PC-9 (cell line): Measurements from ENCODE around the gene CC2D1B. TPM values are rescaled to one million over a fixed set of nuclear protein-coding genes. Genes with fewer than 3 reads are reported as not detected.

Experiments
- BruUV-seq: library from RNA; stranded (reverse); fragments of 400-500 nt; replicated peaks from 2 replicates; lab custom pipeline; 2021; lab: Mats Ljungman, UMichigan
- CTCF ChIA-PET: fragments of 300-600 bp; sonication (Branson Sonifier 250); formaldehyde crosslinking; loops from one replicate; lab custom pipeline; 2022; ENCODE audit warnings: antibody characterized with exemption; lab: Charles Lee
- POLR2A ChIA-PET: fragments of 300-600 bp; sonication (Branson Sonifier 250); formaldehyde crosslinking; loops from one replicate; lab custom pipeline; 2022; ENCODE audit warnings: antibody characterized with exemption; ENCODE audit not compliant: unreplicated experiment; lab: Charles Lee
- DNase-seq, 2 experiments: peaks; one replicate each; pipeline versions ENCODE4 v3.0.0 to v3.0.0-alpha.2; 2015 to 2022; ENCODE audit warnings: mixed read lengths in 1 of 2
- H2AFZ ChIP-seq: fragments of 200-600 bp; sonication (generic); 2 replicates; pipeline ENCODE4 v1.8.1; 2017; ENCODE audit warnings: antibody characterized with exemption
- H3F3A ChIP-seq: fragments of 200-600 bp; sonication (generic); 2 replicates; pipeline ENCODE4 v1.8.1; 2017; ENCODE audit warnings: antibody characterized with exemption, mild to moderate bottlenecking, low read depth; ENCODE audit not compliant: insufficient read depth
- H3K27ac ChIP-seq: fragments of 200-600 bp; sonication (generic); 2 replicates; pipeline ENCODE4 v1.6.1; 2016; ENCODE audit warnings: mixed run types
- H3K27me3 ChIP-seq: fragments of 200-600 bp; sonication (generic); 2 replicates; pipeline ENCODE4 v1.6.1; 2016; ENCODE audit warnings: low read depth, mixed run types; ENCODE audit not compliant: insufficient read depth
- H3K36me3 ChIP-seq: fragments of 200-600 bp; sonication (generic); 2 replicates; pipeline ENCODE4 v1.6.1; 2016; ENCODE audit warnings: low read depth, mixed run types
- H3K4me1 ChIP-seq: fragments of 200-600 bp; sonication (generic); replicated peaks from 2 replicates; pipeline ENCODE4 v1.6.1; 2016; ENCODE audit warnings: mixed run types; ENCODE audit not compliant: insufficient read depth
- H3K4me2 ChIP-seq: fragments of 200-600 bp; sonication (generic); 2 replicates; pipeline ENCODE4 v1.6.1; 2017; ENCODE audit warnings: mixed run types
- H3K4me3 ChIP-seq: fragments of 200-600 bp; sonication (generic); 2 replicates; pipeline ENCODE4 v1.6.1; 2016; ENCODE audit warnings: mixed run types
- H3K79me2 ChIP-seq: fragments of 200-600 bp; sonication (generic); 2 replicates; pipeline ENCODE4 v1.6.1; 2017; ENCODE audit warnings: low read depth, mixed run types
- H3K9me2 ChIP-seq: fragments of 200-600 bp; sonication (generic); 2 replicates; pipeline ENCODE4 v1.8.1; 2017; ENCODE audit warnings: mild to moderate bottlenecking; ENCODE audit not compliant: insufficient read depth
- H3K9me3 ChIP-seq: fragments of 200-600 bp; sonication (generic); 2 replicates; pipeline ENCODE4 v1.8.1; 2016; ENCODE audit warnings: low read depth; ENCODE audit not compliant: insufficient read depth
- H4K20me1 ChIP-seq: fragments of 200-600 bp; sonication (generic); 2 replicates; pipeline ENCODE4 v1.8.1; 2017; ENCODE audit not compliant: insufficient read depth
- CTCF ChIP-seq: fragments of 200-600 bp; sonication (generic); conservative IDR thresholded peaks from 2 replicates; pipeline ENCODE4 v1.6.1; 2017; ENCODE audit warnings: mixed run types, antibody characterized with exemption, mild to moderate bottlenecking, moderate library complexity
- EZH2 ChIP-seq: fragments of 200-600 bp; sonication (generic); IDR thresholded peaks from 2 replicates; pipeline ENCODE4 v1.8.0; 2017; ENCODE audit warnings: antibody characterized with exemption, low read depth
- intact Hi-C: fragments of 100-400 bp; cut with micrococcal nuclease; formaldehyde crosslinking; loops from one replicate; pipeline ENCODE4 v1.10.0; 2022; ENCODE audit not compliant: unreplicated experiment
- total RNA-seq: library from RNA; stranded (reverse); gene quantifications from 2 replicates; pipeline ENCODE4 v1.2.3, GENCODE V29; 2021

The CC2D1B gene
- total RNA-seq, 1 experiment from 2014 or later = 33.4 TPM

- DNase-seq = peak; percentile 78 to 81
- TSS peak; percentile 52 for BruUV-seq
- Histone ChIP-seq H3K27ac (peak overlapping the region; percentile 86), H3K9me2 (no peaks in the 10 kb centered on the region), H3K4me2 (peak overlapping the region; percentile 89), H3K9me3 (no peaks in the 10 kb centered on the region), H4K20me1 (no peaks in the 10 kb centered on the region), H2AFZ (peak overlapping the region; percentile 99), H3F3A (peaks cover 20% of the 10 kb centered on the region; the same call in 1 of the 2 replicates), H3K79me2 (peaks cover 20% of the 10 kb centered on the region), H3K27me3 (no peaks in the 10 kb centered on the region), H3K4me1 (peaks cover 15% of the 10 kb centered on the region), H3K36me3 (peaks cover under 1% of the 10 kb centered on the region; the same call in 1 of the 2 replicates), H3K4me3 (peak overlapping the region; percentile 92)
- POLR2A ChIA-PET = interaction anchor here (0.5 to 0.7 kb wide), 4 partner anchors 13 to 847 kb away, joined by 3 to 11 read pairs (median 4); no protein-coding TSS in a partner anchor
- intact Hi-C loops = loop anchor here (5.0 kb wide), 1 partner anchor 308 kb away; the partner anchor contains the start of genes BTF3L4 and TXNDC12
- CTCF ChIA-PET = no interaction called here
- TF ChIP-seq EZH2 (no peak), CTCF (no peak)
These were observed 797 bp downstream of the CC2D1B start for GRCh38 chr1:52365071-52365745.

GRCh38 chr1:52364235-52364839, 1.7 kb downstream of the CC2D1B start:
- TF ChIP-seq CTCF (no peak), EZH2 (no peak)
- H4K20me1 ChIP-seq = no peaks in the 10 kb centered on the region
- peak overlapping the region; percentile 86; the same call in 1 of the 2 replicates for H3K27ac ChIP-seq
- H3K4me3 ChIP-seq = peak overlapping the region; percentile 92; the same call in 1 of the 2 replicates
- POLR2A ChIA-PET = interaction anchor here (0.7 kb wide), 1 partner anchor 14 kb away, joined by 4 read pairs; no protein-coding TSS in a partner anchor
- intact Hi-C loops = no loop called here
- H3K36me3 ChIP-seq = peaks cover 8% of the 10 kb centered on the region; the same call in 1 of the 2 replicates
- H3K79me2 ChIP-seq = peaks cover 20% of the 10 kb centered on the region
- no TSS peak for BruUV-seq
- H3K9me3 ChIP-seq = no peaks in the 10 kb centered on the region
- no peaks in the 10 kb centered on the region for H3K9me2 ChIP-seq
- H2AFZ ChIP-seq = no peak overlapping the region
- CTCF ChIA-PET = no interaction called here
- no peak for DNase-seq
- H3K27me3 ChIP-seq = no peaks in the 10 kb centered on the region
- peaks cover 15% of the 10 kb centered on the region for H3K4me1 ChIP-seq
- peaks cover 18% of the 10 kb centered on the region; the same call in 1 of the 2 replicates for H3F3A ChIP-seq
- peak overlapping the region; percentile 89 for H3K4me2 ChIP-seq

- Histone ChIP-seq H3K36me3 (peaks cover 8% of the 10 kb centered on the region; the same call in 1 of the 2 replicates), H3K9me3 (no peaks in the 10 kb centered on the region), H3K4me3 (no peak overlapping the region), H4K20me1 (no peaks in the 10 kb centered on the region), H3K27ac (no peak overlapping the region), H3F3A (peaks cover 7% of the 10 kb centered on the region; the same call in 1 of the 2 replicates), H3K9me2 (no peaks in the 10 kb centered on the region), H2AFZ (no peak overlapping the region), H3K4me2 (no peak overlapping the region), H3K79me2 (peaks cover 14% of the 10 kb centered on the region), H3K4me1 (peaks cover 8% of the 10 kb centered on the region), H3K27me3 (no peaks in the 10 kb centered on the region)
- no peak for DNase-seq
- no peak for TF ChIP-seq CTCF
- TF ChIP-seq EZH2 = no peak
- BruUV-seq = no TSS peak
- intact Hi-C loops = no loop called here
- POLR2A ChIA-PET = no interaction called here
- CTCF ChIA-PET = no interaction called here
These were observed 5.4 kb downstream of the CC2D1B start for GRCh38 chr1:52360595-52360968.
